HL-60 (cell line): Measurements from ENCODE around the gene DOCK10.

Experiments
- DNase-seq, 2 experiments: peaks; one replicate each; pipeline ENCODE4 v3.0.0-alpha.2; 2010 to 2020; ENCODE audit warnings: low read depth in 1 of 2, low spot score in 1 of 2
- H3K27ac ChIP-seq: fragments of 250-450 bp; sonication (Bioruptor Pico); replicated peaks from 2 replicates; pipeline ENCODE4 v1.5.1; 2020; ENCODE audit warnings: mild to moderate bottlenecking, moderate library complexity
- H3K27me3 ChIP-seq: fragments of 250-450 bp; sonication (Bioruptor Pico); 2 replicates; pipeline ENCODE4 v1.5.1; 2021; ENCODE audit warnings: mild to moderate bottlenecking, moderate library complexity; ENCODE audit not compliant: insufficient read depth, poor library complexity, severe bottlenecking
- H3K4me3 ChIP-seq: replicated peaks from 2 replicates; pipeline ENCODE4 v1.5.1; 2011; ENCODE audit warnings: mild to moderate bottlenecking, control low read depth, low read length; ENCODE audit not compliant: insufficient read depth
- GABPA ChIP-seq: IDR thresholded peaks from 2 replicates; pipeline ENCODE4 v1.6.1; 2012; ENCODE audit warnings: low read depth
- POLR2AphosphoS5 ChIP-seq: IDR thresholded peaks from 2 replicates; pipeline ENCODE4 v1.6.1; 2012; ENCODE audit warnings: low read depth
- SPI1 ChIP-seq: IDR thresholded peaks from 2 replicates; pipeline ENCODE4 v1.6.1; 2012; ENCODE audit warnings: low read depth, mild to moderate bottlenecking, borderline replicate concordance
- TF ChIP-seq, protein P1 (sequence below): IDR thresholded peaks from 2 replicates; pipeline ENCODE4 v1.6.1; 2012; ENCODE audit warnings: low read depth; ENCODE audit not compliant: insufficient replicate concordance
- TF ChIP-seq, protein P2 (sequence below): IDR thresholded peaks from one replicate; pipeline ENCODE4 v1.5.1; 2011; ENCODE audit warnings: low read length, control low read depth, inconsistent platforms; ENCODE audit not compliant: insufficient read depth

Gene DOCK10

DNA sequence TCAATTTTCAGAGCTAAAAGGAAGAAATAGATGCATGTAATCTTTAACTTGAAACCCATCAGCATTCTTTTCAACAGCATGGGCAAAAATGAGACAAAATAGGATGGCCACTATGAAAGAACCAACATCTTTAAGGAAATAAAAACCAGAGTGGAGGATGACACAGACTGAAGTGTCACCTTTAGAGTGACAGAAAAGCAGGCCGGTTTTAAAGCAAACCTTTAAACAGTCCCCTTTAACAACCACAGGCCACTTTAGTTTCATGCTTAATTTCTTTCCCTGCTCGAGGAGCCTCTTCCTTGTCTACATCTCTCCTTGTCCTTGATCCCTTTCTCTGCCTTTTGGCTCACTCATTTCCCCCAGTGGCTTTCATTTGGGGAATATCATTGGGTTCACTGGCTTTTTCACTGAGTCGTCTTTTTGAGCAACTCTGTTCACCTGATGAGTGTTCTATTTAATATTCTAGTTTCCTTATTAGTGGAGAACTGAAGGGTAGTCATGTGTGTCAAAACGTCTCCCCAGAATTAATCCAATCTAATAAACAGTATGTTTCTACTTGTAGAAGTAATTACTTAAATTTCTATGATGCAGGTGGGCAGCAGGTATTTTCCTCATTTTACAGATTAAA lies 72.5 kb downstream of the DOCK10 start:
- DNase-seq = no peak
- H3K4me3 ChIP-seq = no peak overlapping the region
- no peaks in the 10 kb centered on the region for H3K27me3 ChIP-seq
- TF ChIP-seq POLR2AphosphoS5 = no peak
- H3K27ac ChIP-seq = no peak overlapping the region

DNA sequence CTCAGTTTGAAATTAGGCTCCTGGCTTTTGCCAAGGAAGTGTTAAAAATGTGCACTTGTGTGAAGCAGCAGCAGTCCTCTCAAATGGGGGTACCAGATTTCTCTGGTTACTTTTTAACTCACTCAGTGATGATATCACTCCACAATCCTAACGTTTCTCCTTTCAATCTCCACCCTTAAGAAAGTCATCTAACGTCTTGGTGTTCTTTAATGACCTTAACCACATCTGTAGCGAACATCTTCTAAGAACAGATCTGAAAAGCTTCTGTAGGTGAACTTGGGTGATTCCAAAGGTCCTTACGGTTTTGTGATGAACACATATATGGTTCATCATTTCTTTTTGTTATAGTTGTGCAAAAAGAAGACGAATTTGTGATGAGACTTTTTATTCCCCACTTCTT lies 73.2 kb downstream of the DOCK10 start:
- no peak overlapping the region for H3K4me3 ChIP-seq
- TF ChIP-seq, protein P1, sequence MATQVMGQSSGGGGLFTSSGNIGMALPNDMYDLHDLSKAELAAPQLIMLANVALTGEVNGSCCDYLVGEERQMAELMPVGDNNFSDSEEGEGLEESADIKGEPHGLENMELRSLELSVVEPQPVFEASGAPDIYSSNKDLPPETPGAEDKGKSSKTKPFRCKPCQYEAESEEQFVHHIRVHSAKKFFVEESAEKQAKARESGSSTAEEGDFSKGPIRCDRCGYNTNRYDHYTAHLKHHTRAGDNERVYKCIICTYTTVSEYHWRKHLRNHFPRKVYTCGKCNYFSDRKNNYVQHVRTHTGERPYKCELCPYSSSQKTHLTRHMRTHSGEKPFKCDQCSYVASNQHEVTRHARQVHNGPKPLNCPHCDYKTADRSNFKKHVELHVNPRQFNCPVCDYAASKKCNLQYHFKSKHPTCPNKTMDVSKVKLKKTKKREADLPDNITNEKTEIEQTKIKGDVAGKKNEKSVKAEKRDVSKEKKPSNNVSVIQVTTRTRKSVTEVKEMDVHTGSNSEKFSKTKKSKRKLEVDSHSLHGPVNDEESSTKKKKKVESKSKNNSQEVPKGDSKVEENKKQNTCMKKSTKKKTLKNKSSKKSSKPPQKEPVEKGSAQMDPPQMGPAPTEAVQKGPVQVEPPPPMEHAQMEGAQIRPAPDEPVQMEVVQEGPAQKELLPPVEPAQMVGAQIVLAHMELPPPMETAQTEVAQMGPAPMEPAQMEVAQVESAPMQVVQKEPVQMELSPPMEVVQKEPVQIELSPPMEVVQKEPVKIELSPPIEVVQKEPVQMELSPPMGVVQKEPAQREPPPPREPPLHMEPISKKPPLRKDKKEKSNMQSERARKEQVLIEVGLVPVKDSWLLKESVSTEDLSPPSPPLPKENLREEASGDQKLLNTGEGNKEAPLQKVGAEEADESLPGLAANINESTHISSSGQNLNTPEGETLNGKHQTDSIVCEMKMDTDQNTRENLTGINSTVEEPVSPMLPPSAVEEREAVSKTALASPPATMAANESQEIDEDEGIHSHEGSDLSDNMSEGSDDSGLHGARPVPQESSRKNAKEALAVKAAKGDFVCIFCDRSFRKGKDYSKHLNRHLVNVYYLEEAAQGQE = no peak
- TF ChIP-seq, protein P2, sequence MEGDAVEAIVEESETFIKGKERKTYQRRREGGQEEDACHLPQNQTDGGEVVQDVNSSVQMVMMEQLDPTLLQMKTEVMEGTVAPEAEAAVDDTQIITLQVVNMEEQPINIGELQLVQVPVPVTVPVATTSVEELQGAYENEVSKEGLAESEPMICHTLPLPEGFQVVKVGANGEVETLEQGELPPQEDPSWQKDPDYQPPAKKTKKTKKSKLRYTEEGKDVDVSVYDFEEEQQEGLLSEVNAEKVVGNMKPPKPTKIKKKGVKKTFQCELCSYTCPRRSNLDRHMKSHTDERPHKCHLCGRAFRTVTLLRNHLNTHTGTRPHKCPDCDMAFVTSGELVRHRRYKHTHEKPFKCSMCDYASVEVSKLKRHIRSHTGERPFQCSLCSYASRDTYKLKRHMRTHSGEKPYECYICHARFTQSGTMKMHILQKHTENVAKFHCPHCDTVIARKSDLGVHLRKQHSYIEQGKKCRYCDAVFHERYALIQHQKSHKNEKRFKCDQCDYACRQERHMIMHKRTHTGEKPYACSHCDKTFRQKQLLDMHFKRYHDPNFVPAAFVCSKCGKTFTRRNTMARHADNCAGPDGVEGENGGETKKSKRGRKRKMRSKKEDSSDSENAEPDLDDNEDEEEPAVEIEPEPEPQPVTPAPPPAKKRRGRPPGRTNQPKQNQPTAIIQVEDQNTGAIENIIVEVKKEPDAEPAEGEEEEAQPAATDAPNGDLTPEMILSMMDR = no peak
- TF ChIP-seq GABPA (no peak), SPI1 (no peak)
- no peak overlapping the region for H3K27ac ChIP-seq
- DNase-seq = no peak
- H3K27me3 ChIP-seq = no peaks in the 10 kb centered on the region

DNA sequence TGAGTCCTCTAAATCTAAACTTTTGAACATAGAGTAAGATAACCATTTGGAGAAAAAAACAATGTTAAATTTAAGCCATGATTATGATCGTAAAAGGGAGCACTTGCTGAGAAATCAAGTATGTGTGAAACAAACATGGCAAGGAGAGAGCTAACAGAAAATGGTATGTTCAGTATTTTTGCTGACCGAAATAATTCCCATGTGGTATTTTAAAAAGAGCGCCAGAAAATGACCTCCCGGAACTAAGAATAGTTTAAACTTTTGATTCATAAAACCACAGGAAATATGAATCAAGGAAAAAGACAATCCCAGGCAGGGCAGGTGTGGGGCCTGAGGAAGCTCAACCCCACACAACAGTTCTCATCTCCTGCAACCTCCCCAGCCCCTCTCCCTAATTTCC lies 74.2 kb downstream of the DOCK10 start:
- no peak for DNase-seq
- Histone ChIP-seq H3K27me3 (no peaks in the 10 kb centered on the region), H3K4me3 (no peak overlapping the region), H3K27ac (no peak overlapping the region)
- TF ChIP-seq, protein P2 = no peak
- TF ChIP-seq POLR2AphosphoS5 (no peak), GABPA (no peak)
- TF ChIP-seq, protein P1 = no peak

DNA sequence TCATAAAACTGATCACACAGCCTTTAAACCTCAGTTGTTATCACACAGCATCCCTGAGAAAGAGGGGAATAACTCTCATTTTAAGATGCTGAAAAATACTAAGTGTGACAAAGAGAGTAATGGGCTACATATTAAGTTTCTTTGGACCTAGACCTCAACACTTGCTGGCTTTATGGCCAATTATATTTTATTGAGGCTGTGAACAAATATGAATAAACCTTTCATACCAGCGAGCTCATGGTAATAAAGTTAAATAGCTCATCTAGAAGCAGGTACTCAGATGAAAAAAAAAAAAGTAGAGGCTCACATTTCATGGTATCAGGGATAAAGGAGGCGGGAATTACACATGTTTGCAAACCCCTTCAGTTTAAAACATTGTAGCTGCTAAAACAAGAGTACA lies 75.7 kb downstream of the DOCK10 start:
- TF ChIP-seq, protein P1 = no peak
- TF ChIP-seq SPI1 = no peak
- TF ChIP-seq, protein P2 = no peak
- TF ChIP-seq POLR2AphosphoS5 = no peak
- no peak for TF ChIP-seq GABPA
- H3K27me3 ChIP-seq = no peaks in the 10 kb centered on the region
- no peak overlapping the region for H3K4me3 ChIP-seq
- H3K27ac ChIP-seq = no peak overlapping the region
- DNase-seq = no peak
